Adrenal gland (tissue), 5 donors: Measurements from ENCODE around the gene LPAR3.

Experiments used
- POLR2A ChIP-seq, 2 donors: fragments of 450-650 bp; IDR thresholded peaks; one replicate each; pipeline ENCODE4 v1.6.1; 2017; ENCODE audit warnings: antibody characterized with exemption in 2 of 2, mild to moderate bottlenecking in 2 of 2, moderate library complexity in 1 of 2
- TF ChIP-seq, protein P1 (sequence below), 6 experiments: fragments of 450-650 bp in 4 of 6; fragments of 200-600 bp in 2 of 6; sonication (generic) in 1 of 6; IDR thresholded peaks; 1 replicate in 5 of 6; 2 replicates in 1 of 6; pipeline versions ENCODE4 v1.5.1 to v1.8.0; 2016 to 2021; ENCODE audit warnings: antibody characterized with exemption in 6 of 6, mild to moderate bottlenecking in 2 of 6, moderate library complexity in 1 of 6
- donor health status: DM: no; HTN: no; CAD: no.

DNA sequence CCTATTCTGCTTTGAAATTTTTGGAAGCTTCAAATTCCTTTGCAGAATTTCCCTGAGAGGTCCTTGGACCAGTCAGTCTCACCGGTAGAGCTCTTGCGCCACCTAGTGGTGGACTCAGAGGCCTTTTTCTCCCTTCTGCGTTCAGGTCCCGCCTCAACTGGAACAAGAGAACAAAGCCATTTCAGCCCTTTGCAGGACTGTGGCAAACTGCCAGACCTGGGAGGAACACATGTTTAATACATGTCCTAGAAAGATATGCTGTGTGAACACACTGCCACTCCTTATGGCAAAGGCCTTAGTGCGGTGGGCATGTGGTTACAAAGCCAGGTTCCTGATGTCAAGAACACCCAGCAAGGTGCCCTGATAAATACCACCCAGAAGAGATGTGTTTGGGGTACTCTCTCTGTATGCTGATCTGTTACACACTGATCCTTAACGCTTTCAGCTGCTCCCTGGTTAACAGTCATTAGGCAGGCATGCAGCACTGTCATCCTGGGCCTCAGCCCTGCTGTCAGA lies 120.5 kb downstream of the LPAR3 start:
- TF ChIP-seq POLR2A (IDR thresholded peaks at IDR 0.05): no peak
- TF ChIP-seq, protein P1, sequence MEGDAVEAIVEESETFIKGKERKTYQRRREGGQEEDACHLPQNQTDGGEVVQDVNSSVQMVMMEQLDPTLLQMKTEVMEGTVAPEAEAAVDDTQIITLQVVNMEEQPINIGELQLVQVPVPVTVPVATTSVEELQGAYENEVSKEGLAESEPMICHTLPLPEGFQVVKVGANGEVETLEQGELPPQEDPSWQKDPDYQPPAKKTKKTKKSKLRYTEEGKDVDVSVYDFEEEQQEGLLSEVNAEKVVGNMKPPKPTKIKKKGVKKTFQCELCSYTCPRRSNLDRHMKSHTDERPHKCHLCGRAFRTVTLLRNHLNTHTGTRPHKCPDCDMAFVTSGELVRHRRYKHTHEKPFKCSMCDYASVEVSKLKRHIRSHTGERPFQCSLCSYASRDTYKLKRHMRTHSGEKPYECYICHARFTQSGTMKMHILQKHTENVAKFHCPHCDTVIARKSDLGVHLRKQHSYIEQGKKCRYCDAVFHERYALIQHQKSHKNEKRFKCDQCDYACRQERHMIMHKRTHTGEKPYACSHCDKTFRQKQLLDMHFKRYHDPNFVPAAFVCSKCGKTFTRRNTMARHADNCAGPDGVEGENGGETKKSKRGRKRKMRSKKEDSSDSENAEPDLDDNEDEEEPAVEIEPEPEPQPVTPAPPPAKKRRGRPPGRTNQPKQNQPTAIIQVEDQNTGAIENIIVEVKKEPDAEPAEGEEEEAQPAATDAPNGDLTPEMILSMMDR (IDR thresholded peaks at IDR 0.05): peak; percentile 85 to 96 (median 90)
